Measurements from ENCODE around the gene ERH.

DNA sequence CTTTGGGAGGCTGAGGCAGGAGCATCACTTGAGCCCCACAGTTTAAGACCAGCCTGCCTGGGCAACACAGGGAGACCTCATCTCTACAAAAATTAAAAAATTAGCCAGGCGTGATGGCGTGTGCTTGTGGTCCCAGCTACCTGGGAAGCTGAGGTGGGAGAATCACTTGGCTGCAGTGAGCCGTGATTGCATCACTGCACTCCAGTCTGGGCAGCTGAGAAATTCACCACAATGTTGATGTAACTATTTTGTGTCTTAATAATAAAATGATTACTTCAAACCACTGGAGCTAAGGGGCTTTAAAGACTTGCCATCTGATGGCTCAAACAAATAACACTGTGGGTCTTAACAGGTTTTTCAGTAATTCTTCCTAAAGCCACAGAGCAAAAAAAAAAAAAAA is 10.8 kb downstream of the ERH start:
- TF ChIP-seq POLR2A (IDR thresholded peaks at IDR 0.05), result no peak
- TF ChIP-seq, protein P1, sequence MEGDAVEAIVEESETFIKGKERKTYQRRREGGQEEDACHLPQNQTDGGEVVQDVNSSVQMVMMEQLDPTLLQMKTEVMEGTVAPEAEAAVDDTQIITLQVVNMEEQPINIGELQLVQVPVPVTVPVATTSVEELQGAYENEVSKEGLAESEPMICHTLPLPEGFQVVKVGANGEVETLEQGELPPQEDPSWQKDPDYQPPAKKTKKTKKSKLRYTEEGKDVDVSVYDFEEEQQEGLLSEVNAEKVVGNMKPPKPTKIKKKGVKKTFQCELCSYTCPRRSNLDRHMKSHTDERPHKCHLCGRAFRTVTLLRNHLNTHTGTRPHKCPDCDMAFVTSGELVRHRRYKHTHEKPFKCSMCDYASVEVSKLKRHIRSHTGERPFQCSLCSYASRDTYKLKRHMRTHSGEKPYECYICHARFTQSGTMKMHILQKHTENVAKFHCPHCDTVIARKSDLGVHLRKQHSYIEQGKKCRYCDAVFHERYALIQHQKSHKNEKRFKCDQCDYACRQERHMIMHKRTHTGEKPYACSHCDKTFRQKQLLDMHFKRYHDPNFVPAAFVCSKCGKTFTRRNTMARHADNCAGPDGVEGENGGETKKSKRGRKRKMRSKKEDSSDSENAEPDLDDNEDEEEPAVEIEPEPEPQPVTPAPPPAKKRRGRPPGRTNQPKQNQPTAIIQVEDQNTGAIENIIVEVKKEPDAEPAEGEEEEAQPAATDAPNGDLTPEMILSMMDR (IDR thresholded peaks at IDR 0.05 in 4 of 5, conservative IDR thresholded peaks at IDR 0.05 in 1 of 5), result no peak

Measured in gastrocnemius medialis (tissue), 4 donors.